Endometrial microvascular endothelial cells (primary cell): ENCODE data around the gene PARD3. TPM values are rescaled to one million over a fixed set of nuclear protein-coding genes. Genes with fewer than 3 reads are reported as not detected.
"Not testable (repeated sequence)": the region's sequence is repeated elsewhere in the genome, so short reads cannot be mapped to it uniquely, and the experiment has no call there.

Experiments used
- in situ Hi-C: cut with HindIII; loops from 2 replicates; pipeline ENCODE4 v1.10.0; 2017; ENCODE audit warnings: low sequenced_read_pairs, low pct_unique_long_range_greater_than_20kb; ENCODE audit errors: inconsistent ontology term
- total RNA-seq: library from RNA; depleted of rRNA; stranded (reverse); fragments of >200 nt; gene quantifications from one replicate; pipeline ENCODE4 v1.2.3, GENCODE V29; 2015; ENCODE audit errors: inconsistent ontology term

The PARD3 gene
- total RNA-seq, 1 donor from 2014 or later, result 21.5 TPM

- in situ Hi-C loops, result no loop called here
These were observed 105.3 kb downstream of the PARD3 start for GRCh38 chr10:34709637-34710390.

GRCh38 chr10:34707656-34708055 is 107.4 kb downstream of the PARD3 start:
- in situ Hi-C loops, result no loop called here

- in situ Hi-C loops, result not testable (repeated sequence)
These were observed 108.1 kb downstream of the PARD3 start for GRCh38 chr10:34706992-34707391.

- in situ Hi-C loops, result no loop called here
These were observed 108.9 kb downstream of the PARD3 start for GRCh38 chr10:34706147-34706546.

- in situ Hi-C loops, result no loop called here
These were observed 109.5 kb downstream of the PARD3 start for GRCh38 chr10:34705563-34705962.

- in situ Hi-C loops, result no loop called here
These were observed 110.4 kb downstream of the PARD3 start for GRCh38 chr10:34704526-34705184.

- in situ Hi-C loops, result no loop called here
These were observed 112.1 kb downstream of the PARD3 start for GRCh38 chr10:34702982-34703381.

GRCh38 chr10:34702093-34702937 is 112.8 kb downstream of the PARD3 start:
- in situ Hi-C loops, result no loop called here

GRCh38 chr10:34701194-34701593 is 113.9 kb downstream of the PARD3 start:
- in situ Hi-C loops, result no loop called here

GRCh38 chr10:34700752-34701151 is 114.3 kb downstream of the PARD3 start:
- in situ Hi-C loops, result not testable (repeated sequence)

- in situ Hi-C loops, result no loop called here
These were observed 115.1 kb downstream of the PARD3 start for GRCh38 chr10:34699904-34700517.

GRCh38 chr10:34698979-34699378 is 116.1 kb downstream of the PARD3 start:
- in situ Hi-C loops, result no loop called here

GRCh38 chr10:34698248-34698831 is 116.8 kb downstream of the PARD3 start:
- in situ Hi-C loops, result no loop called here

- in situ Hi-C loops, result no loop called here
These were observed 117.5 kb downstream of the PARD3 start for GRCh38 chr10:34697351-34698247.

- in situ Hi-C loops, result no loop called here
These were observed 118.7 kb downstream of the PARD3 start for GRCh38 chr10:34696423-34696822.

GRCh38 chr10:34690383-34691049 is 124.6 kb downstream of the PARD3 start:
- in situ Hi-C loops, result no loop called here

- in situ Hi-C loops, result no loop called here
These were observed 126.0 kb downstream of the PARD3 start for GRCh38 chr10:34689053-34689452.
